Ovary (tissue), 3 donors: Measurements from ENCODE around the gene APBB2.

Source experiments
- POLR2A ChIP-seq: fragments of 450-650 bp; IDR thresholded peaks from one replicate; pipeline ENCODE4 v1.6.1; 2017; ENCODE audit warnings: antibody characterized with exemption, mild to moderate bottlenecking, moderate library complexity
- TF ChIP-seq, protein P1 (sequence below), 3 donors: fragments of 450-650 bp in 2 of 3; fragments of 200-600 bp in 1 of 3; IDR thresholded peaks; one replicate each; pipeline versions ENCODE4 v1.5.1 to v1.8.0; 2016 to 2022; ENCODE audit warnings: antibody characterized with exemption in 3 of 3, mild to moderate bottlenecking in 1 of 3
- donor health status: DM: no; HTN: no; CAD: no.

DNA sequence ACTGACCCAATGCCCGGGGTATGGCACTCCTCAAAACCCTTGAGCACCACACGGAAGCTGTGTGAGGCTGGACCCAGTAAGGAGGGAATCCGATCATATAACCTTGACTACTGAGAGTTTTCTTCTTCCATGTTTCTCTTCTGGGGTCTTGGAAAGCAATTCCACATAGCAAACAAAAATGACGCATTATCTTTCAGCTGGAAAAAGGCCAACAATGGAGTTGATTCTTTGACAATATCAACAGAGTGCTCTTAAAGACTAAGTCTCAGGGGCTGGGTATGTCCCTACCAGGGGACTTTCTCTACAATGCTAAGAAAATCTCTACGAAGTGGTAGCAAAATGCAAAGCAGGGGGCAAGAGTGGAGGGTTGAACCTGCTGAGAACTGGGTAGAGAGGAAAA lies 276.0 kb downstream of the APBB2 start:
- TF ChIP-seq, protein P1, sequence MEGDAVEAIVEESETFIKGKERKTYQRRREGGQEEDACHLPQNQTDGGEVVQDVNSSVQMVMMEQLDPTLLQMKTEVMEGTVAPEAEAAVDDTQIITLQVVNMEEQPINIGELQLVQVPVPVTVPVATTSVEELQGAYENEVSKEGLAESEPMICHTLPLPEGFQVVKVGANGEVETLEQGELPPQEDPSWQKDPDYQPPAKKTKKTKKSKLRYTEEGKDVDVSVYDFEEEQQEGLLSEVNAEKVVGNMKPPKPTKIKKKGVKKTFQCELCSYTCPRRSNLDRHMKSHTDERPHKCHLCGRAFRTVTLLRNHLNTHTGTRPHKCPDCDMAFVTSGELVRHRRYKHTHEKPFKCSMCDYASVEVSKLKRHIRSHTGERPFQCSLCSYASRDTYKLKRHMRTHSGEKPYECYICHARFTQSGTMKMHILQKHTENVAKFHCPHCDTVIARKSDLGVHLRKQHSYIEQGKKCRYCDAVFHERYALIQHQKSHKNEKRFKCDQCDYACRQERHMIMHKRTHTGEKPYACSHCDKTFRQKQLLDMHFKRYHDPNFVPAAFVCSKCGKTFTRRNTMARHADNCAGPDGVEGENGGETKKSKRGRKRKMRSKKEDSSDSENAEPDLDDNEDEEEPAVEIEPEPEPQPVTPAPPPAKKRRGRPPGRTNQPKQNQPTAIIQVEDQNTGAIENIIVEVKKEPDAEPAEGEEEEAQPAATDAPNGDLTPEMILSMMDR (IDR thresholded peaks at IDR 0.05): no peak
- TF ChIP-seq POLR2A: no peak
